Measurements from ENCODE around the gene MEOX1. TPM values are rescaled to one million over a fixed set of nuclear protein-coding genes. Genes with fewer than 3 reads are reported as not detected.
"Not testable (repeated sequence)": the region's sequence is repeated elsewhere in the genome, so short reads cannot be mapped to it uniquely, and the experiment has no call there.

Gene MEOX1
- total RNA-seq, 1 donor from 2014 or later: 8.5 TPM

- no peak for ATAC-seq (ENCODE audit: poor library complexity)
- no peak for DNase-seq
- intact Hi-C loops (cut with DNase I): no loop called here
Measured at GRCh38 chr17:43689131-43689530, 27.4 kb upstream of the MEOX1 start.

GRCh38 chr17:43686957-43687356, 25.2 kb upstream of the MEOX1 start:
- ATAC-seq (ENCODE audit: poor library complexity); intact Hi-C loops (cut with DNase I): not testable (repeated sequence)

GRCh38 chr17:43683928-43684653, 22.4 kb upstream of the MEOX1 start:
- no peak for ATAC-seq (ENCODE audit: poor library complexity)
- intact Hi-C loops (cut with DNase I): no loop called here
- no peak for DNase-seq

More at GRCh38 chr17:43686957-43687356, 25.2 kb upstream of the MEOX1 start:
- DNase-seq: not testable (repeated sequence)

- intact Hi-C loops (cut with DNase I): no loop called here
- ATAC-seq (ENCODE audit: poor library complexity): no peak
- no peak for DNase-seq
Measured at GRCh38 chr17:43680461-43680860, 18.7 kb upstream of the MEOX1 start.

- intact Hi-C loops (cut with DNase I): no loop called here
- ATAC-seq (ENCODE audit: poor library complexity): no peak
- DNase-seq: no peak
Measured at GRCh38 chr17:43679911-43680310, 18.2 kb upstream of the MEOX1 start.

- DNase-seq (no peak), ATAC-seq (ENCODE audit: poor library complexity) (no peak)
- intact Hi-C loops (cut with DNase I): no loop called here
Measured at GRCh38 chr17:43679401-43679800, 17.7 kb upstream of the MEOX1 start.

GRCh38 chr17:43676471-43676870, 14.7 kb upstream of the MEOX1 start:
- no peak for DNase-seq
- intact Hi-C loops (cut with DNase I): no loop called here
- ATAC-seq (ENCODE audit: poor library complexity): no peak

- ATAC-seq (ENCODE audit: poor library complexity): no peak
- intact Hi-C loops (cut with DNase I): no loop called here
- DNase-seq: no peak
Measured at GRCh38 chr17:43674394-43674793, 12.7 kb upstream of the MEOX1 start.

GRCh38 chr17:43673516-43674323, 12.0 kb upstream of the MEOX1 start:
- intact Hi-C loops (cut with DNase I): no loop called here
- DNase-seq: peak; percentile 84
- ATAC-seq (ENCODE audit: poor library complexity): peak; percentile 81

GRCh38 chr17:43671755-43672519, 10.2 kb upstream of the MEOX1 start:
- ATAC-seq (ENCODE audit: poor library complexity) (no peak), DNase-seq (no peak)
- intact Hi-C loops (cut with DNase I): no loop called here

GRCh38 chr17:43671031-43671692, 9.4 kb upstream of the MEOX1 start:
- ATAC-seq (ENCODE audit: poor library complexity) (no peak), DNase-seq (no peak)
- intact Hi-C loops (cut with DNase I): no loop called here

GRCh38 chr17:43670645-43671030, 8.9 kb upstream of the MEOX1 start:
- DNase-seq: no peak
- no peak for ATAC-seq (ENCODE audit: poor library complexity)
- intact Hi-C loops (cut with DNase I): no loop called here

- ATAC-seq (ENCODE audit: poor library complexity) (no peak), DNase-seq (no peak)
- intact Hi-C loops (cut with DNase I): no loop called here
Measured at GRCh38 chr17:43669971-43670644, 8.4 kb upstream of the MEOX1 start.

GRCh38 chr17:43667947-43668348, 6.2 kb upstream of the MEOX1 start:
- intact Hi-C loops (cut with DNase I): no loop called here
- no peak for DNase-seq
- no peak for ATAC-seq (ENCODE audit: poor library complexity)

GRCh38 chr17:43667506-43667905, 5.8 kb upstream of the MEOX1 start:
- DNase-seq: no peak
- intact Hi-C loops (cut with DNase I): no loop called here
- no peak for ATAC-seq (ENCODE audit: poor library complexity)

GRCh38 chr17:43665937-43666236, 4.2 kb upstream of the MEOX1 start:
- no peak for ATAC-seq (ENCODE audit: poor library complexity)
- intact Hi-C loops (cut with DNase I): no loop called here
- no peak for DNase-seq

GRCh38 chr17:43665084-43665936, 3.6 kb upstream of the MEOX1 start:
- ATAC-seq (ENCODE audit: poor library complexity) (peak; percentile 62), DNase-seq (peak; percentile 74)
- intact Hi-C loops (cut with DNase I): no loop called here

- intact Hi-C loops (cut with DNase I): no loop called here
- DNase-seq (no peak), ATAC-seq (ENCODE audit: poor library complexity) (no peak)
Measured at GRCh38 chr17:43664096-43664495, 2.4 kb upstream of the MEOX1 start.

All from Right ventricle myocardium superior (tissue), 1 donor.